Gastrocnemius medialis (tissue), 4 donors: ENCODE data around the gene KLHL7. TPM values are rescaled to one million over a fixed set of nuclear protein-coding genes. Genes with fewer than 3 reads are reported as not detected.
"Not testable (repeated sequence)": the region's sequence is repeated elsewhere in the genome, so short reads cannot be mapped to it uniquely, and the experiment has no call there.

Source experiments
- ATAC-seq, 2 donors: fragments of 150-250 bp; one replicate each; pipeline ENCODE4 v1.9.1; 2016
- DNase-seq, 2 donors: peaks; one replicate each; pipeline ENCODE4 v3.0.0-alpha.2; 2019
- H3K27ac ChIP-seq, 4 donors: fragments of 200-600 bp; sonication (generic); 1 replicate in 1 of 4; 2 replicates in 3 of 4; pipeline ENCODE4 v1.5.1; 2016 to 2018; ENCODE audit warnings: mild to moderate bottlenecking in 2 of 4, moderate library complexity in 1 of 4
- H3K27me3 ChIP-seq, 3 donors: fragments of 200-600 bp; sonication (generic) in 2 of 3; 1 replicate in 1 of 3; 2 replicates in 2 of 3; pipeline versions ENCODE4 v1.5.1 to v1.6.0; 2016 to 2019; ENCODE audit warnings: mild to moderate bottlenecking in 1 of 3, moderate library complexity in 1 of 3
- H3K36me3 ChIP-seq, 2 donors: fragments of 200-600 bp; sonication (generic) in 1 of 2; one replicate each; pipeline ENCODE4 v1.5.1; 2017 to 2018
- H3K4me1 ChIP-seq, 2 donors: fragments of 200-600 bp; sonication (generic) in 1 of 2; one replicate each; pipeline ENCODE4 v1.5.1; 2016 to 2017; ENCODE audit warnings: mild to moderate bottlenecking in 2 of 2
- H3K4me3 ChIP-seq, 4 donors: fragments of 200-600 bp; sonication (generic) in 3 of 4; 1 replicate in 1 of 4; 2 replicates in 3 of 4; pipeline ENCODE4 v1.5.1; 2016 to 2019; ENCODE audit warnings: mild to moderate bottlenecking in 2 of 4
- H3K9me3 ChIP-seq, 3 donors: fragments of 200-600 bp; sonication (generic) in 2 of 3; 1 replicate in 1 of 3; 2 replicates in 2 of 3; pipeline ENCODE4 v1.5.1; 2016 to 2019
- POLR2A ChIP-seq, 2 donors: fragments of 450-650 bp; IDR thresholded peaks; one replicate each; pipeline ENCODE4 v1.6.1; 2017; ENCODE audit warnings: antibody characterized with exemption in 2 of 2, mild to moderate bottlenecking in 2 of 2, moderate library complexity in 2 of 2
- in situ Hi-C, 4 donors: fragments of 200-750 bp; cut with MboI; loops; one replicate each; pipeline versions ENCODE4 v1.15.0 to v1.8.0; 2017; ENCODE audit warnings: low sequenced_read_pairs in 4 of 4
- intact Hi-C: fragments of 100-400 bp; cut with DNase I; formaldehyde crosslinking; loops from one replicate; pipeline ENCODE4 v1.15.1; 2023; ENCODE audit warnings: low total_unique reads
- total RNA-seq, 4 donors: library from RNA; depleted of rRNA; stranded (reverse); fragments of >200 nt; gene quantifications; one replicate each; pipeline versions ENCODE4 v1.1.0 to v1.2.3, GENCODE V29; 2016
- TF ChIP-seq, protein P1 (sequence below), 5 experiments: fragments of 450-650 bp in 3 of 5; fragments of 200-600 bp in 2 of 5; sonication (generic) in 2 of 5; IDR thresholded peaks in 4 of 5; conservative IDR thresholded peaks in 1 of 5; 1 replicate in 4 of 5; 2 replicates in 1 of 5; pipeline ENCODE4 v1.5.1; 2016 to 2019; ENCODE audit warnings: antibody characterized with exemption in 5 of 5, mild to moderate bottlenecking in 3 of 5, moderate library complexity in 3 of 5

Gene KLHL7
- total RNA-seq, 4 donors from 2014 or later: 12.2 to 21.4 (median 14.9) TPM

DNA sequence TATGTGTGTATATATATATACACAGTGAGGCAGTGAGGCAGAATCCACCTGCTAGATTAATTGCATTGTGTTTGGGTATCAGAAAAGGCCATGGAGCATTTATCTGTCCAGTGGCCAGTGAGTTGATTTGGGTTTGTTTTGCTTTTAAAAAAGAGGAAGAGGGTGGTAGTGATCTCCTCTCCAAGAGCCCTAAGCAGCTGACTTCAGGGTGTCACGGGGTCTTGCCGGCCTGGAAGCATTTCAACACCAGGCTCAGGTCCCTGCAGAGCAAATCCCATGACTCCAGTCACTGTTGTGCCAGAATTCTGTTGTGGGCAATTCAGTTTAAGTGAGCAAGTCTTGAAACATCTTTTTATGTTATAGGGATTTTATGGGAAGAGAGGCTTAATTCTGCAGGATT, 110.4 kb downstream of the KLHL7 start:
- Histone ChIP-seq H3K9me3 (no peaks in the 10 kb centered on the region), H3K4me3 (no peak overlapping the region), H3K4me1 (no peaks in the 10 kb centered on the region), H3K27me3 (no peaks in the 10 kb centered on the region), H3K36me3 (no peaks in the 10 kb centered on the region), H3K27ac (no peak overlapping the region)
- intact Hi-C loops: no loop called here
- peak; percentile 30 to 52 for DNase-seq
- ATAC-seq: no peak
- TF ChIP-seq POLR2A (IDR thresholded peaks at IDR 0.05): no peak
- TF ChIP-seq, protein P1, sequence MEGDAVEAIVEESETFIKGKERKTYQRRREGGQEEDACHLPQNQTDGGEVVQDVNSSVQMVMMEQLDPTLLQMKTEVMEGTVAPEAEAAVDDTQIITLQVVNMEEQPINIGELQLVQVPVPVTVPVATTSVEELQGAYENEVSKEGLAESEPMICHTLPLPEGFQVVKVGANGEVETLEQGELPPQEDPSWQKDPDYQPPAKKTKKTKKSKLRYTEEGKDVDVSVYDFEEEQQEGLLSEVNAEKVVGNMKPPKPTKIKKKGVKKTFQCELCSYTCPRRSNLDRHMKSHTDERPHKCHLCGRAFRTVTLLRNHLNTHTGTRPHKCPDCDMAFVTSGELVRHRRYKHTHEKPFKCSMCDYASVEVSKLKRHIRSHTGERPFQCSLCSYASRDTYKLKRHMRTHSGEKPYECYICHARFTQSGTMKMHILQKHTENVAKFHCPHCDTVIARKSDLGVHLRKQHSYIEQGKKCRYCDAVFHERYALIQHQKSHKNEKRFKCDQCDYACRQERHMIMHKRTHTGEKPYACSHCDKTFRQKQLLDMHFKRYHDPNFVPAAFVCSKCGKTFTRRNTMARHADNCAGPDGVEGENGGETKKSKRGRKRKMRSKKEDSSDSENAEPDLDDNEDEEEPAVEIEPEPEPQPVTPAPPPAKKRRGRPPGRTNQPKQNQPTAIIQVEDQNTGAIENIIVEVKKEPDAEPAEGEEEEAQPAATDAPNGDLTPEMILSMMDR (IDR thresholded peaks at IDR 0.05 in 4 of 5, conservative IDR thresholded peaks at IDR 0.05 in 1 of 5): no peak
- in situ Hi-C loops: no loop called here

DNA sequence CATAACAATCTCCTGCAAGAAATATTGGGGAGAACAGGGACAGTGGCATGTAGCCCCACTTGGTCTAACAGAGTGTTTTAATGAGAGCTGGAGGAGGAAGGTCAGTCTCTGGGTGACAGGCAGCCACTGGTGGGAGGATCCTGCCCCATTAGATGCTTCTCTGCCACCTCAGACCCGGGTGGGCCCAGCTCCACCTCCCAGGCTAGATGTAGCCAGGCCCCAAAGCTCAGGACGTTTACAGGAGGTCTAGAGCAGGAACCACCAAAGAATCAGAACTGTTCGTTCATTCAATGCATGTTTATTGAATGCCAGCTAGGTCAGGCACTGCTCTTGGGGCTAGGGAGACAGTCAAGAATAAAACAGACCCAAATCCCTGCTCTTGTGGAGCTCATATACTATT, 112.6 kb downstream of the KLHL7 start:
- Histone ChIP-seq H3K4me1 (peaks cover 0 to 5% of the 10 kb centered on the region in 2 donors), H3K27me3 (no peaks in the 10 kb centered on the region), H3K27ac (no peak overlapping the region), H3K36me3 (no peaks in the 10 kb centered on the region), H3K9me3 (no peaks in the 10 kb centered on the region), H3K4me3 (no peak overlapping the region)
- ATAC-seq: no peak
- TF ChIP-seq POLR2A (IDR thresholded peaks at IDR 0.05): no peak
- TF ChIP-seq, protein P1 (IDR thresholded peaks at IDR 0.05 in 4 of 5, conservative IDR thresholded peaks at IDR 0.05 in 1 of 5): no peak
- in situ Hi-C loops: no loop called here
- intact Hi-C loops: no loop called here
- no peak for DNase-seq

DNA sequence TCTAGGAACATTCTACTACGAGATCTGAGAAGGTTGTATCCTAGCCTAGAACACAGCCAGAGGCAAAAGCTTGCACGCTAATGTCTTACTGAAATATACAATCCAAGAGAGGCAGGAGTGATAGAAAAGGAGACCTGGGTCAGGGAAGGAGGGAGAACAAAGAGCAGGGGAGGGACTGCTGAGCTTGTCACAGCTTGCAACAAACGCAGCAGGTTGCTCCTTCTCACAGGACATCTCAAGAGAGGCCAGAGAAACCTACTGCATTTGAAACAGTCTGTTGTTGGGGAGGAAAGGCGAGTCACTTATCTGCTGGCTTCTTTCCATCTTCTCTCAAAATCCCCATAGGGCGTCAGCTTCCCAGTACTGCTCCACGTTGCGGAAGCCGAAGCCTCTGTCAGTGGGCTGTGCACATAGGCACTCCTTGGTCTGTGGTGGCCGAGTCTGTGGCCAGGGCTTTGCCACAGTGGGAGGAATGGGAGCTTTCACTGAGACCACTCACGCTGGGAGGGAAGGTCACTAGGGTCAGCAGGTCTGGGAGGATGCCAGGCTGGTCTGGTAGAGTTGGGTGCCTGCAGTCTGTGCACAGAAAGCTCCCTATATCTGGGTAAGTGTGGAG, 115.2 kb downstream of the KLHL7 start:
- H3K4me3 ChIP-seq: no peak overlapping the region
- DNase-seq (no peak), ATAC-seq (no peak)
- no peaks in the 10 kb centered on the region for H3K36me3 ChIP-seq
- H3K9me3 ChIP-seq: no peaks in the 10 kb centered on the region
- no peak overlapping the region for H3K27ac ChIP-seq
- in situ Hi-C loops: no loop called here
- peaks cover 0 to 5% of the 10 kb centered on the region in 2 donors for H3K4me1 ChIP-seq
- intact Hi-C loops: no loop called here
- no peaks in the 10 kb centered on the region for H3K27me3 ChIP-seq
- TF ChIP-seq, protein P1 (IDR thresholded peaks at IDR 0.05 in 4 of 5, conservative IDR thresholded peaks at IDR 0.05 in 1 of 5): no peak
- no peak for TF ChIP-seq POLR2A (IDR thresholded peaks at IDR 0.05)

DNA sequence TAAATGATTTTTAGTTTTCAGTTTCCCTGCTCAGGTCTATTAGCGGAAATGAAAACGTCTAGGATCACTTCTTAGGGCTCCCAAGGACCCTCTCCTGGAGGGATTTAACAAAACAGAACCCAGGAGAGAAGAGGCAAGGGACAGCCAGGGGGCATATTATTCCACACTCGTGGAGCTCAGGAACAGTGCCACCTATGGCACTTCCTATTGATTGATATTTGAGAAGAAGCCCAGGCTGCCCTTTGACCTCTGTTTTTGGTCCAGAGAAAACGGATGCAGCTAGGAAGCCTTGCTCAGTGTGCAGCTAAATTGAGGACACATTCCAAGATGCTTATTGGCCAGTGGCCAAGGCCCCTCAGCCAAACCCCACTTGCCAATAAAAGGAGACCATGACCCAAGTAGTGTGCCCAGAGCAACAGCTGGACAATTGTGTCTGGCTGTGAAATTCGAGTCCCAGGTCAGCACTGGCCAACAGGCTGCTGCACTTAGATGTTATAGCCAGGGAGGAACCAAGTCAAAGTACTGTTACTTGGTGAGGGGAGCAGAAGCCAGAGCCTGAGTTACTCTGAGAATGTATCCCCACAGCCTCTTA, 117.0 kb downstream of the KLHL7 start:
- in situ Hi-C loops: no loop called here

DNA sequence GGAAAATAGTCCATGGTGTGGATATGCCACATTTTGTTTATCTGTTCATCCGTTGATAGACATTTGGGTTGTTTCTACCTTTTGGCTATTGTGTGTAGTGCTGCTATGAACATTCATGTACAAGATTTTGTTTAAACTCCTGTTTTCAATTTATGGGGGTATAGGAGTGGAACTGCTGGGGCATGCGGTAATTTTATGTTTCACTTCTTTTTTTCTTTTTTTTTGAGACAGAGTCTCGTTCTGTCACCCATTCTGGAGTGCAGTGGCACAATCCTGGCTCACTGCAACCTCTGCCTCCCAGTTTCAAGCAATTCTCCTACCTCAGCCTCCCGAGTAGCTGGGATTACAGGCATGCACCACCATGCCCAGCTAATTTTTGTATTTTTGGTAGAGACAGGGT, 118.8 kb downstream of the KLHL7 start:
- DNase-seq, in situ Hi-C loops, H3K27me3 ChIP-seq, H3K36me3 ChIP-seq, H3K4me1 ChIP-seq, ATAC-seq, H3K4me3 ChIP-seq, H3K27ac ChIP-seq, intact Hi-C loops, H3K9me3 ChIP-seq: not testable (repeated sequence)

More for the DNA sequence above, 117.0 kb downstream of the KLHL7 start:
- peaks cover 0 to 5% of the 10 kb centered on the region in 2 donors for H3K4me1 ChIP-seq
- intact Hi-C loops: no loop called here
- H3K9me3 ChIP-seq: no peaks in the 10 kb centered on the region
- ATAC-seq (no peak), DNase-seq (no peak)
- H3K27ac ChIP-seq: no peak overlapping the region
- H3K36me3 ChIP-seq: no peaks in the 10 kb centered on the region
- TF ChIP-seq, protein P1 (IDR thresholded peaks at IDR 0.05 in 4 of 5, conservative IDR thresholded peaks at IDR 0.05 in 1 of 5): no peak
- no peak for TF ChIP-seq POLR2A (IDR thresholded peaks at IDR 0.05)
- no peak overlapping the region for H3K4me3 ChIP-seq
- H3K27me3 ChIP-seq: no peaks in the 10 kb centered on the region
